HFFc6 (cell line): ENCODE data around the gene PASK. TPM values are rescaled to one million over a fixed set of nuclear protein-coding genes. Genes with fewer than 3 reads are reported as not detected.
"Not testable (repeated sequence)": the region's sequence is repeated elsewhere in the genome, so short reads cannot be mapped to it uniquely, and the experiment has no call there.

Experiments
- DNase-seq: peaks from one replicate; pipeline ENCODE4 v3.0.0-alpha.2; 2018
- H3K27ac Mint-ChIP-seq: 2 replicates; pipeline ENCODE4 v1.8.0; 2020; ENCODE audit warnings: mild to moderate bottlenecking, mixed read lengths
- H3K27me3 Mint-ChIP-seq: 2 replicates; pipeline ENCODE4 v1.8.0; 2021; ENCODE audit warnings: mild to moderate bottlenecking, moderate library complexity, mixed read lengths; ENCODE audit not compliant: insufficient read depth
- H3K36me3 Mint-ChIP-seq: 2 replicates; pipeline ENCODE4 v1.8.0; 2021; ENCODE audit warnings: low read depth, mixed read lengths
- H3K4me1 Mint-ChIP-seq: 2 replicates; pipeline ENCODE4 v1.8.0; 2020; ENCODE audit warnings: low read depth, mixed read lengths
- H3K4me3 Mint-ChIP-seq: 2 replicates; pipeline ENCODE4 v1.8.0; 2020; ENCODE audit warnings: mild to moderate bottlenecking, moderate library complexity, mixed read lengths
- H3K9me3 Mint-ChIP-seq: 2 replicates; pipeline ENCODE4 v1.8.0; 2020; ENCODE audit warnings: mild to moderate bottlenecking, mixed read lengths
- total RNA-seq, 6 experiments: library from RNA; stranded (reverse); fragmentation: NEBNext Ultra II Directional; extraction: Animal tissue kit (Norgen Biotek cat#: 25700); gene quantifications; 2 replicates in 1 of 6; 3 replicates in 5 of 6; pipeline ENCODE4 v1.2.3, GENCODE V29; 2021
- TF ChIP-seq, protein P1 (sequence below): fragments of 200-600 bp; sonication (generic); IDR thresholded peaks from 2 replicates; pipeline ENCODE4 v1.5.0; 2021; ENCODE audit warnings: antibody characterized with exemption, mild to moderate bottlenecking

PASK gene
- total RNA-seq, 6 experiments from 2014 or later, result 3.3 to 7.1 (median 6.0) TPM

GRCh38 chr2:241108271-241109209 is 40.7 kb downstream of the PASK start:
- DNase-seq, result no peak
- TF ChIP-seq, protein P1, sequence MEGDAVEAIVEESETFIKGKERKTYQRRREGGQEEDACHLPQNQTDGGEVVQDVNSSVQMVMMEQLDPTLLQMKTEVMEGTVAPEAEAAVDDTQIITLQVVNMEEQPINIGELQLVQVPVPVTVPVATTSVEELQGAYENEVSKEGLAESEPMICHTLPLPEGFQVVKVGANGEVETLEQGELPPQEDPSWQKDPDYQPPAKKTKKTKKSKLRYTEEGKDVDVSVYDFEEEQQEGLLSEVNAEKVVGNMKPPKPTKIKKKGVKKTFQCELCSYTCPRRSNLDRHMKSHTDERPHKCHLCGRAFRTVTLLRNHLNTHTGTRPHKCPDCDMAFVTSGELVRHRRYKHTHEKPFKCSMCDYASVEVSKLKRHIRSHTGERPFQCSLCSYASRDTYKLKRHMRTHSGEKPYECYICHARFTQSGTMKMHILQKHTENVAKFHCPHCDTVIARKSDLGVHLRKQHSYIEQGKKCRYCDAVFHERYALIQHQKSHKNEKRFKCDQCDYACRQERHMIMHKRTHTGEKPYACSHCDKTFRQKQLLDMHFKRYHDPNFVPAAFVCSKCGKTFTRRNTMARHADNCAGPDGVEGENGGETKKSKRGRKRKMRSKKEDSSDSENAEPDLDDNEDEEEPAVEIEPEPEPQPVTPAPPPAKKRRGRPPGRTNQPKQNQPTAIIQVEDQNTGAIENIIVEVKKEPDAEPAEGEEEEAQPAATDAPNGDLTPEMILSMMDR, result no peak
- no peaks in the 10 kb centered on the region; the same call in 1 of the 2 replicates for H3K27me3 Mint-ChIP-seq
- H3K36me3 Mint-ChIP-seq, result no peaks in the 10 kb centered on the region
- no peak overlapping the region for H3K27ac Mint-ChIP-seq
- H3K9me3 Mint-ChIP-seq, result no peaks in the 10 kb centered on the region
- no peaks in the 10 kb centered on the region for H3K4me1 Mint-ChIP-seq
- H3K4me3 Mint-ChIP-seq, result no peak overlapping the region

DNA sequence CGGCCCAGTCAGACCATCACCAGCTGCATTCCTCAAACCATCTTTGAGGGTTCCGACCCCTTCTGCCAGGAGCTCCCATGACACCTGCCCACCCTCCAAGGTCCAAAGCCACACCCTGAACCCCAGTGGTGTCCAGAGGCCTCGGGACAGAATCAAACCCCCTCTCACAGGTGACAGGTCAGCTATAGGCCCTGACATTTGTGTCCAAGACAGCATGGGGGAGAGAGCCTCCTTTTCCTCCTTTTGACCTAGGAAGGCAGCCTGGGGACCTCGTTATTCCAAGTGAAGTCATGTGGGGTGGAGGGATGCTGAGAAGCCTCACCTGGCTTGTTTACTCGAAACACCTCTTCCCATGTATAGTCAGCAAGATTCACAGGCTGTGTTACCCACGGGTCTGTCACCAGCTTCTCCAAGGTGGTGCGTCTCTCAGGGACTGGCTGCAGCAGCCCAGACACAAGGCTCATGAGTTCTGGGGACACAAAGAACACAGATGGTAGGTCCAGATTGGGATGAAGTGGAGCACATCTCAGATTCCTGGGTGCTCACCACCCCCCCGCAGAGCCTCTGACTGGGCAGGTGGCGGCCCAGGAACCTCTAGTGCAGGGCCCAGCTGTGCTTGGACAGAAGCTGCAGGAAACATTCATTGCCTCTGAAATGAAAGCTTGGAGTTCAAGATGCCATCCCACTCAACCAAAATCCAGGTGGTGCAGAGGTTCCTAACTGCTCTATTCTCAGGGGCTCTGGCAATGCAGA is 42.1 kb downstream of the PASK start:
- TF ChIP-seq, protein P1, result no peak
- no peak overlapping the region for H3K27ac Mint-ChIP-seq
- no peak overlapping the region for H3K4me3 Mint-ChIP-seq
- no peaks in the 10 kb centered on the region for H3K9me3 Mint-ChIP-seq
- no peaks in the 10 kb centered on the region; the same call in 1 of the 2 replicates for H3K27me3 Mint-ChIP-seq
- H3K4me1 Mint-ChIP-seq, result peaks cover 6% of the 10 kb centered on the region; the same call in 1 of the 2 replicates
- no peaks in the 10 kb centered on the region for H3K36me3 Mint-ChIP-seq
- DNase-seq, result no peak

GRCh38 chr2:241105641-241106040 is 43.6 kb downstream of the PASK start:
- no peak for DNase-seq

GRCh38 chr2:241104611-241105010 is 44.7 kb downstream of the PASK start:
- H3K27me3 Mint-ChIP-seq, H3K4me3 Mint-ChIP-seq, H3K27ac Mint-ChIP-seq, H3K9me3 Mint-ChIP-seq, DNase-seq, H3K36me3 Mint-ChIP-seq, H3K4me1 Mint-ChIP-seq: not testable (repeated sequence)

More at GRCh38 chr2:241105641-241106040, 43.6 kb downstream of the PASK start:
- H3K27me3 Mint-ChIP-seq, result no peaks in the 10 kb centered on the region; the same call in 1 of the 2 replicates
- no peak overlapping the region for H3K27ac Mint-ChIP-seq
- H3K4me3 Mint-ChIP-seq, result no peak overlapping the region
- no peaks in the 10 kb centered on the region for H3K9me3 Mint-ChIP-seq
- H3K36me3 Mint-ChIP-seq, result no peaks in the 10 kb centered on the region
- H3K4me1 Mint-ChIP-seq, result peaks cover 6% of the 10 kb centered on the region; the same call in 1 of the 2 replicates
- TF ChIP-seq, protein P1, result no peak

DNA sequence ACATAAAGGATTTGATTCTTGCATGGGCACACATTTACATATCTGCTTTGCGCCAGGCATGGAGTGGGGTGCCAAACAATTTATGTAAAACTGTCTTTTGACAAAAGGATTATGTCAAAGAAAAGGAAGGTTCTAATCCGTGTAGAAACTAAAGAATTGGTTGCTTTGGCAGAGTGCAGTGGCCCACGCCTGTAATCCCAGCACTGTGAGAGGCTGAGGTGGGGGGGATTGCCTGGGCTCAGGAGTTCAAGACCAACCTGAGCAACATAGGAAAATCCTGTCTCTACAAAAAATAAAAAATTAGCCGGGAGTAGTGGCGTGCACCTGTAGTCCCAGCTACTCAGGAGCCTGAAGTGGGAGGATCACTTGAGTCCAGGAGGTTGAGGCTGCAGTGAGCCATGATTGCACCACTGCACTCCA is 46.1 kb downstream of the PASK start:
- H3K4me3 Mint-ChIP-seq, result peak overlapping the region; percentile 97
- no peaks in the 10 kb centered on the region for H3K9me3 Mint-ChIP-seq
- H3K27ac Mint-ChIP-seq, result peak overlapping the region; percentile 92
- no peak for DNase-seq
- no peaks in the 10 kb centered on the region for H3K27me3 Mint-ChIP-seq
- TF ChIP-seq, protein P1, result no peak
- peaks cover 13% of the 10 kb centered on the region; the same call in 1 of the 2 replicates for H3K36me3 Mint-ChIP-seq
- peaks cover 6% of the 10 kb centered on the region; the same call in 1 of the 2 replicates for H3K4me1 Mint-ChIP-seq
